ACHN (cell line): ENCODE data around the gene NTM.
"Not testable (repeated sequence)": the region's sequence is repeated elsewhere in the genome, so short reads cannot be mapped to it uniquely, and the experiment has no call there.

Source experiments
- DNase-seq: peaks from one replicate; pipeline ENCODE4 v3.0.0-alpha.2; 2015
- in situ Hi-C: cut with HindIII; loops from 2 replicates; pipeline ENCODE4 v1.10.0; 2017; ENCODE audit warnings: low sequenced_read_pairs, low pct_ligation_motif_present, low pct_unique_long_range_greater_than_20kb

The NTM gene

DNA sequence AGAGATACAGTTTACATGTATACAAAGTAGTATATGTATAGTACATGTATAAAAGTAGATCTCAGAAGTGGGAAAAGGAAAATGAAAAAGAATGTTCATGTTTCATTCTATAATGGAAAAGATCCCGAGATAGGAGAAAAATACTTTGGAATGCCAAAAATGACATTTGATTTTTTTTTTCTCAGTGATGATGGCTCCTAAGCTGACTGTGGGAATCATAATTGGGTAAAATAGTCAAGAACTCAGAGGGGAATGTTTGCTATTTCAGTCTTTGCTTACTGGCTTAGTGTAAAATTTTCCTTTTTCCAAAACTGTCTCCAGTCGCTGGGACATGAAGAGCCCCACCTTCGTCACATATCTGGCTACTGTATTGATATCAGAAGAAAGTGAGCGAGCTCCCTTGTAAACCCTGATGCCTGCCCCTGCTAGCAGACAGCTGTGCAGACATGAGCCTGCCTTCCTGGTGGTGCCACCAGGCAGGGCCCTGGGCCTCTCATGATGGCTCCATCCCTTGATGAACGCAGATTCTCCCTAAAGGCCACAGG is 944.6 kb downstream of the NTM start:
- no peak for DNase-seq
- in situ Hi-C loops: no loop called here

DNA sequence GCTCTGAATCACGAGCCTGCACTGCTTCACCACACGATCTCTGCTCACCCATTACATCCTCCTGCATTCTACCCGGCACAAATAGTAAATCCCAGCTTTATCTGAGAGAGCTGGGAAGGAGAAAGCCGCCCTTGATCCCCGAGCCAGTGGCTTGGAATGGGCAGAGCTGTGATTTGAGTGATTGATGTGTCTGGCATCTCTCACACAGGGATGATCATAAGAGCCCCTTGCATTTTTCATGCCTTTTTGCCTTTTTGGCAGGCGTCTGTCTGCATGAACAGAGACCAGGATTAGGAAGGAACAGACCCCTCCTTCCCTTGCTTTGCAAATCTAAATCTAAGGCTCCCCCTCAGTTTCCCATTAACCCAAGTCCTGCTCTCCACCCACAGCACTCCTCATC is 945.3 kb downstream of the NTM start:
- in situ Hi-C loops: no loop called here
- no peak for DNase-seq

DNA sequence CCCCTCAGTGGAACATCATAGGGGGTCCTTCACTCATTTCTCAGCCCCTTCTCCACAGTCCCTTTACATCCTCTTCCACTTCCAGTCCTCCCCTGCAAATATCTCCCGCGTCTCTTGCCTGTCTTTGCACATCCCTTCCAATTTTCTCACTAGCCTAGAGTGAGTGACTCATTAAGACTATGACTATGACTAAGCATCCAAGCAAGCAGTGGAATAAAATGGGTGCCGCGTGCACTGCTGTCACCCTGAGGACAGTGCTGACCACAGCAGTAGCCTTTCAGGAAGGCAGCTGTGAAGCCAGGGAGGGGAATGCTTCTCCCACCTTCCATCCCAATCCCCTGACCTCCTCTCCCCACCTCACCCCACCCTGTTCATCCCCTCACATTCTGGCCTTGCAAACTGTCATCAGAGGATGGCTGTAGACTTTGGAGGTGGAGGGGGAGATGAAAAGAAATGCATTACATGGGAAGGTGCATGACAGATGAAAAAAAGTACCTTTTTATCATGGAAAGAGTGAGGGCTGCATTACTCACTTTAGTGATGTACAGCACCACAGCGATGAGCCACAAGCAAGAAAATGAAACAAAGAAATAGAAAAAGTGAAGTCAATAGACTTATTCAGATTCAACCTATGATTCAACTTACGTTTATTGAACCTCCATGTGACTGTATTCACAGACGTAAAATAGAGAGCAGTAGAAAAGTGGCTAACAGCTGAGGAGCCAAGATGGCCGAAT is 948.2 kb downstream of the NTM start:
- DNase-seq: peak; percentile 1
- in situ Hi-C loops: no loop called here

DNA sequence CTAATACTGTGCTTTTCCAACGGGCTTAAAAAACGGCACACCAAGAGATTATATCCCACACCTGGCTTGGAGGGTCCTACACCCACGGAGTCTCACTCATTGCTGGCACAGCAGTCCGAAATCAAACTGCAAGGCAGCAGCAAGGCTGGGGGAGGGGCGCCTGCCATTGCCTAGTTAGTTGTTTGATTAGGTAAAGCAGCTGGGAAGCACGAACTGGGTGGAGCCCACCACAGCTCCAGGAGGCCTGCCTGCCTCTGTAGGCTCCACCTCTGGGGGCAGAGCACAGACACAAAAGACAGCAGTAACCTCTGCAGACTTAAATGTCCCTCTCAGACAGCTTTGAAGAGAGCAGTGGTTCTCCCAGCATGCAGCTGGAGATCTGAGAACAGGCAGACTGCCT is 949.0 kb downstream of the NTM start:
- DNase-seq, in situ Hi-C loops: not testable (repeated sequence)

DNA sequence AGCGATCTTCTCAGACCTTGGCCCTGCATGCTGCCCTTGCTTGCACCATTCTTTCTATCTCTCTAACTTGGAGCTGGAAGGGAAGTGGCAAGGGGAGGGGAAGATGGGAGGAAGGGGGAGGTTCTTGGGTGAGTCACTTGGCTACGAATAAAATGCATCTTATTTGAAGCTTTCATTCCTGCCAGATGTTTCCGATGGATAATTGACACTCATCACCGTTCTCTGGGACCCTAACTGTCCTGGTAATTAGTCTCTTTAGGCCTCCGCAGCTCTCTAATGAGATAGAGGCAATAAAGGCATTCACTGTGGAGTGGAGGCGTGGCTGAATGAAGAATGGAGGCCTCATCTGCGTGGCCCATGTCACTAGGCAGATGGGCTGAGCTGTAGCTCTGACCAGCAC is 960.1 kb downstream of the NTM start:
- DNase-seq: no peak
- in situ Hi-C loops: no loop called here

DNA sequence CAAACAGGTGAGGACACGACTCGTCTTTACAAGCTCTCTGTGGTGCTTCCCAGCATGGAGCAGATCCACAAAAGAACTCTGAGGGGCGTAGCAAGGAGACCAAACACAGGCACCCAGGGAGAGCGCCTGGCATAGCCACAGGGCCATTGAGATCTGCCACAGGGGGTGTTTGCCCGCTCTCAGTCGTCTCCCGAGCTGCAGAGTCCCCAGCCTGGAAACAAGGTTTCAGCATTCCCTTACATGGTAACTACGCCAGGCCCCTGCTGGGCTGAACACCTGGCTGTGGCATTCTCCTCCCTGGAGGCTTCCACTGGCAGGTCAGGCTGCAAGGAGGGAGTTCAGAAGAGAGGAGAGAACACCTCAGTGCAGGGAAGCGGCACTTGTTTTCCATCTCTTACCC is 962.1 kb downstream of the NTM start:
- in situ Hi-C loops: no loop called here
- no peak for DNase-seq

DNA sequence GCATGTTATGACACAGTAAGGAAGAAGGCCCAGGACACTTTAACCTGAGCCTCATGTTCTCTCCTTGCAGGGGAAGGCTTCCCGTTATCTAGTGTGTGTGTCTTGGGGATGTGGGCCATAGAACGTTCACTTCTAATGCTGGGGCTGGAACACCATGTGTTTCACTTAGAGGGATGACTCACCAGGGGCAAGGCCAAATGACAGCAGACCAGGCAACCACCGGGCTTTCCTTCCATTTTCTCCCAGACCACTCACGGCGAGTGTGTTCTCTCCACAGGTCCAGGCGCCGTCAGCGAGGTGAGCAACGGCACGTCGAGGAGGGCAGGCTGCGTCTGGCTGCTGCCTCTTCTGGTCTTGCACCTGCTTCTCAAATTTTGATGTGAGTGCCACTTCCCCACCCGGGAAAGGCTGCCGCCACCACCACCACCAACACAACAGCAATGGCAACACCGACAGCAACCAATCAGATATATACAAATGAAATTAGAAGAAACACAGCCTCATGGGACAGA is 964.4 kb downstream of the NTM start:
- DNase-seq: no peak
- in situ Hi-C loops: no loop called here

DNA sequence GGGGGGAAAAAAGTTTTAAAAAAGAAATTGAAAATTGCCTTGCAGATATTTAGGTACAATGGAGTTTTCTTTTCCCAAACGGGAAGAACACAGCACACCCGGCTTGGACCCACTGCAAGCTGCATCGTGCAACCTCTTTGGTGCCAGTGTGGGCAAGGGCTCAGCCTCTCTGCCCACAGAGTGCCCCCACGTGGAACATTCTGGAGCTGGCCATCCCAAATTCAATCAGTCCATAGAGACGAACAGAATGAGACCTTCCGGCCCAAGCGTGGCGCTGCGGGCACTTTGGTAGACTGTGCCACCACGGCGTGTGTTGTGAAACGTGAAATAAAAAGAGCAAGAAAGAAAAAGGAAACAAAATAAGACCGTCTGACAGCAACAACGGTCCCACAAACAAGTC is 964.9 kb downstream of the NTM start:
- in situ Hi-C loops: no loop called here

DNA sequence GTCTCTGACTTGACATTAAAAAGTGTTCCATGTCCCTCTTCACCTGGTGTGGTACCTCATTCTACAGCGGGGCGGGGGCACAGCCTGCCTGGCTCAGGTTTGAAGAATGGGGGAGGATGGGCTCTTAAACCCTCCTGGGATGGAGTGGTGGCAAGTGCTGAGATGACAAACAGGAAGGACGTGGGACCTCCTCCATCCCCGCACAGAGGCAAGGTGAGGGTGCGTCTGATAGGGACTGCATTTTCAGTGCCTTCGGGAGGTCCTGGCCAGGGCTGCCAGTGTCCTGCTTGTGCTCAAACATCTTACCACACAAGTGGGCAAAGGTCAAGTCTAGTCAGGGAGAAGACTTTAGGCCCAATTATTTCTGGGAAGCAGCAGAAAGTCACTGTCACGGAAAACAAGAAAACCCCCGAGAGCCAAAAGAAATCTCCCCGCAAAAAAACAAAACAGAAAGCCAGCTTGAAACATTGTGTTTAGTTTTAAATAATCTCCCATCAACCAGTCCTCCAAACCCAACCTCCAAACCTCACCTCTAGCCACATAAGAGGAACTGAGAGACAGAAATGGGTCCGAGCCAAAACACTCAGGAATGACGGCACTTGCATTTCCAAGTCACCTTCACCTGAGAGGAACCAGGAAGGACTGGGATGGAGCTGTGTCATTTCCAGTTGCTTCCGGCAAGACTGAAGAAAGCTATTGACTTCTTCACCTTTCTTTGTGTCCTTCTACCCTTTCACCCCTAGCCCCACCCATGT is 966.5 kb downstream of the NTM start:
- in situ Hi-C loops: no loop called here
- no peak for DNase-seq

More for the DNA sequence above, 964.9 kb downstream of the NTM start:
- no peak for DNase-seq

DNA sequence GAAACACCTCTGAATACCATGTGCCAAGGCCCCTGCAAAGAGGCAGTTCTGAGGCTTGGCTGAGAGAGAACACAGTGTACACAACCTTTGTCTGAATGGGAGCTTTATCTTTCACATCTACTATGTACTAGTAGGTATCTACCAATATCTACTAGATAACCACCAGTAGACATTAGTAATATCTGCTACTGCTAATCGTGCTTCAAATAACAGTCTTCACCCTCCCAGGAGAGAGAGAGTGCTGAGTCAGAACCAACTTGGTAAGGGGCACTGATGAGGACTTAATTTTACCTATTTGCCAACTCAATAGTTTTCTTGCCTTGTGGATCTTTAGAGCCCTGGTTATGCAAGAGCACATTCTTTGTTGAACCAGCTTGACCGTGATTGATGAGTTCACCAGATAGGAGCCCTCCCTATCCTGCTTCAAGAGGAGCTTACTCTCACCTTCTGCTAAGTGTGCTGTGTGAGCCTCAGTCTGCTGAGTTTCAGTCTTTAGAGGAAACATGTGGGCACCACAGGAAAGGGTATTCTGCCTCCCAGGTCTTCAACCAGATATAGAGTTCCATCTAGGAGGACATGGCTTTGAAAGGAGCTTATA is 967.5 kb downstream of the NTM start:
- in situ Hi-C loops: no loop called here
- DNase-seq: no peak

DNA sequence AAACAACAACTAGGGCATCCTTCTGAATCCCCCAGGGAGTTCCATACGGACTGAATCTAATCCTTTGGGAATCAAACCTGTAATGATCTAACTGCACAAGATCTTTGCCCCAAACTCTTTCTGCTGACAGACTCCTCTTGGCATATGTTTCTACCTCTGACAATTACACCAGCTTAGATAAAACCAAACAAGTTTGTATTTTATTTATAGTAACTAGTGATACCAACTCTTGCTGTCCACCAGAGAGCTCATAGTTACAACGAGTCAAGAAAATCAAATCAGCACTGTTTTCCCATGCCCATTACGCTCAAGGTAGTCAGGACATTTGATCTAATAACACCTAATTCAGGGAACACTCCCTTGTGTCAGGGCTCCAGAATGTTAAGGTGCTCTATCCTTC is 972.0 kb downstream of the NTM start:
- no peak for DNase-seq
- in situ Hi-C loops: no loop called here

DNA sequence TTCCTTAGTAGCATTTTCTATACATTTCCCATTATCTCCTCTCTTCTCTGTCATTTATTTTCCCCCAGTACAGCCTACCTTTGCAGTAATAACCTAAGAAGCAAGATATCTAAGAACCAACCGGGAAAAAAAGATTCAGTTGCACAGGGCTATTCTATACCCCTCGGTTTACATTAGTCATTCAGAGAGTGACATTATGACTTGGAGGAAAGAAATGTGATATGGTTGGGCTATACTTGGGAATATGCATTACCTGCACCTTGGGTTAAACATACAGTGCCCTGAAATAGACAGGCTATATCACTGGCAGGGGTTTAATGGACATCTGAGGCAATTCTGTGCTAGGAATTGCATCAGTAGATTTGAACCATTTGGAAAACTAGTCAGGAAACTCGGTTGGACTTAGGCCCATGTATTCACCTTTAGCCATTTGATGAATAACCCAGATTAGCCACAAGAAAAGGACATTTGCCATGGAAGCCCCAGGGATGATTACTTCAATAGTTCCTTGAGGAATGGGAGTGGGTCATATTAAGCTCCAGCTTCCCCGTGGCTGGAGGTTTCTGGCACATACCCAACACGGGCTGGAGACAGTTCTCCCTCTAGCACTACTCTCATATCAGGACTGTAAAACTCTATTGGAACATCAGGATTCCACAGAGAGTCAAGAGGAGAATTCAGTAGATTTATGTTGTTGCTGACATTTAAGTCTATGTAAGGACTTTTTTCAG is 973.2 kb downstream of the NTM start:
- in situ Hi-C loops: no loop called here

DNA sequence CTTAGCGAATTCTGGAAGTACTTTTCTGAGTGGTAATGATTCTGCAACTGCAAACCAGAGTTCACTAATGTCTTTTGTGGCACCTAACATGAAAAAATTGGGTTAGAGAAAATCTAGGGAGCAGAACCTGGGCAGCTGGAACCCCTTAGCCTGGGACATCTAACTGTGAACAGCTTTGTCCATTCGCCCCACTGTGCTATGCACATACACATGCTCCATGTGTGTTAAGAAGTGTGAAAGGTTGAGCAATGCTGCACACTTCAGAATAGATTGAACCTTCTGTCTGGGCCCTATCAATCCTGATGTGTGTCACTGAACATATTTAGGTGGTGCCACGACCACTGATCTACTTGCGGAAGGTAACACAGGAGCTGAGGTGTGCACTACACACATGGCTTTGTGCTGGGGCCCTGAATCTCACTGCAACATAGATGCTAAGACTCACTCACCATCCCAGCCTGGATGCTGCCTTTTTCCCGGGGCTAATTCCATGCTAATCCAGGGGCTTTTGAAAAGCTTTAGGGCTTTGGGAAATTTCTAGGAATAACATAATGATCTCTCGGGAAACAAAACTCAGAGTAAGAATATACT is 976.2 kb downstream of the NTM start:
- DNase-seq: no peak
- in situ Hi-C loops: no loop called here

More for the DNA sequence above, 973.2 kb downstream of the NTM start:
- DNase-seq: no peak

DNA sequence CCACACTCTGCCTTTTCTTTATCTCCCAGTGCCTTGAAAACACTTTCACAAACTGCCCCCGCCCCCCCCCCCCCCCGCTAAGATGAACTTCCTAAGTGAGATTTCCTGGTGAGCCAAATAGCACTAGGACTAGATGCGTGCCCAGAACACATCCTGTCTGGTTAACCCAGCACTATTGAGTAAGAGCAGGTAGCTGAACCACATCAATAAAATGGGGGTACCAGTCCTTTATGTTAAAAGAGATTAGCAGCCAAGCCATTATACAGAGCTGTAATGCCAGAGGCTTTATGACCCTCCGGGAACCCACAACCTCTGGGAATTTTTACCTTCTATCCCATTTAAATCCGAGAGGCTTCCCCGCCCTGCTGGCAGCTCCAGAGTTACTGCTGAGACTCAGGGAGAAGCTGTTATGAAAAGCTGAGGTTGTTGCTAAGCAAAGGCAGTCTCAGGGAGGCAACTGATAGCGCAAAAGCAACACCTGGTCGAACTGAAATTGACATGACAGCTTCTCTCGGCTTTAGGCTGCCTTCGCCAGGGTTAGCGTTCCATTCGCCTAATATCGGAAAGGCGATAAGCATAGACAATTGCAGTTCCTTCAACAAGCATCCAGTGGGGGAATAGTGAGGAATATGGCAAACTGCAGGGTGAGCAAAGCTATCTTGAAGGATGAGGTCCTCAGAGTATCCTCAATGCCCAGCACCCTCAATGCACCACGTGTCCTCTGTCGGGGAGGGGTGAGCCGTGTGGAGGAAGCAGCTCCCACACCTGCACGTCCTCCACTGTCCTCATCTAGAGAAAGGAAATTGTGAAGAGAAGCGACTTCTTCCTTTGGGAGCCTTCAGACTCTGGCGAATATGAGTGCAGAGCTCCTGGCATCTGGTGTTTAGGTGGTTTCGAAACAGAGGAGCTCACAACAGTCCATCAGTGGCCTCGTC is 977.0 kb downstream of the NTM start:
- DNase-seq: no peak
- in situ Hi-C loops: no loop called here

DNA sequence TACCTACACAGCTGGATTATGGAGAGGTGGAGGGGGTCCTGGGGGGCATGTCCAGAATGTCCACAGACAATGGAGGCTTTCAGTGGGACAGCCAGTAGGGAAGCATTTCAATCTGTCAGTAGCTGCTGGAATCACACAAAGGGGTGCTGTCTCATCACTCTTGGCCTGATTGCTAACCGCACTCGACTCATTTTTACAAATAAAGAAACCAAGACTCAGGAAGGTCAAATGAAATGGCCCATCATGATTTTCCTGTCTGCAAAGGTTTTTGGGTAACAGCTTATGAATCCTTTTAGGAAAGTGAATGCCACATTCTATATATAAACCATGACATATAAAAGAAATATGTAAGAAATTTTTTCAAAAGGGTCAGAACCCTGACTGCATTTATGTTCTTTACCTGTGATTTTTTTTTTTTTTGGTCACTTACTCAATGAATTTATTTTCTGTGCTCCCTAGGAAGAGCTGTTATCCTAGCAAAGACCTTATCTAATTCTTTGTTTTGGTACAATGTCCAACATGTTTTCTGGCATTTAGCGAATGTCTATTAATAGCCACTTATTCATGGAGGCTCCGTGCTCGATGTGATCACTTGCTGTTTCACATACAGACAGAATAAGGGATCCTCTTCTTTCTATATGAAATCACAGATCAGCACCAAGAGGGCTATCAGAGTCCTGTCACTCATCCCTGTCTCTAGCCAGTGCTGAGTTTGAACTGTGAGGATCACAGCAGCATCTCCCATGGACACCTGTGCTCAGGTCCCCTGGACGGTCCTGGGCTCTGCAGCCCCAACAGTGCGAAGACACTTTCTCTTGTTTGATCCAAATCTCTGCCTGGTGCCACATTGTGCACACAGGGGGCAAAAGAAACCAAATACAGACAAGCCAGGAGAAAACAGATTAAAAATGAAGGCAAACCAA is 979.7 kb downstream of the NTM start:
- DNase-seq: no peak
- in situ Hi-C loops: no loop called here

DNA sequence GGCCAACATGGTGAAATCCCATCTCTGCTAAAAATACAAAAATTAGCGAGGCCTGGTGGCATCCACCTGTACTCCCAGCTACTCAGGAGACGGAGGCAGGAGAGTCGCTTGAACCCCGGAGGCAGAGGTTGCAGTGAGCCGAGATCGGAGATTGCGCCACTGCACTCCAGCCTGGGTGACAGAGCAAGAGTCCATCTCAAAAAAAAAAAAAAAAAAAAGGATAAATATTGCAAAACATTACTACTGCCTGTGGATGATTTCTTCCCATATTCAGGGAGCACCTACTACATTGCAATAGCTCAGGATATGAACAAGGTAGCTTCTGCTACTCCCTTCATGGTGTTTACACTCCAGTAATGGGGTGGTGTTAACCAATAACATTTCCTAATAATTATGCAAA is 980.6 kb downstream of the NTM start:
- DNase-seq: no peak
- in situ Hi-C loops: no loop called here
